ENCODE measurements around the gene SNRNP200.

- TF ChIP-seq CTCF (conservative IDR thresholded peaks at IDR 0.05; ENCODE audit: low read depth, low read length) (no peak), EZH2 (IDR thresholded peaks at IDR 0.05; ENCODE audit: borderline replicate concordance, low read depth, low read length, poor library complexity, severe bottlenecking) (no peak)
These were observed 36.7 kb upstream of the SNRNP200 start for GRCh38 chr2:96342085-96342484.
